Bronchial epithelial cell (primary cell): ENCODE results near the gene GRIK1. TPM values are rescaled to one million over a fixed set of nuclear protein-coding genes. Genes with fewer than 3 reads are reported as not detected.
A peak's percentile ranks its signal among the peaks of the same experiment; 100 is the strongest.
"Not testable (repeated sequence)": the region's sequence is repeated elsewhere in the genome, so short reads cannot be mapped to it uniquely, and the experiment has no call there.

Experiments used
- DNase-seq: peaks from one replicate; pipeline ENCODE4 v3.0.0-alpha.2; 2010; ENCODE audit warnings: low read depth
- FAIRE-seq: peaks from 2 replicates; lab custom pipeline; 2011; peaks lifted over from hg19 to GRCh38; lab: Jason Lieb, UNC
- H3K27me3 ChIP-seq: 2 replicates; pipeline ENCODE4 v1.5.1; 2011; ENCODE audit warnings: low read length; ENCODE audit not compliant: control insufficient read depth, insufficient read depth
- H3K36me3 ChIP-seq: 2 replicates; pipeline ENCODE4 v1.5.1; 2011; ENCODE audit warnings: low read length; ENCODE audit not compliant: control insufficient read depth, insufficient read depth
- H3K4me3 ChIP-seq: 2 replicates; pipeline ENCODE4 v1.5.1; 2011; ENCODE audit warnings: mild to moderate bottlenecking, low read depth, low read length, control low read depth
- CTCF ChIP-seq: IDR thresholded peaks from 2 replicates; pipeline ENCODE4 v1.5.1; 2011; ENCODE audit warnings: mild to moderate bottlenecking, moderate library complexity, low read length, control low read depth, inconsistent platforms; ENCODE audit not compliant: insufficient read depth, severe bottlenecking
- total RNA-seq: library from RNA; depleted of rRNA; stranded (reverse); fragments of >200 nt; gene quantifications from 2 replicates; pipeline ENCODE4 v1.2.1, GENCODE V29; 2014

GRIK1 gene
- total RNA-seq, 1 donor from 2014 or later, result not detected

GRCh38 chr21:29610779-29611360 is 328.9 kb downstream of the GRIK1 start:
- DNase-seq (no peak), FAIRE-seq (no peak)
- no peak for TF ChIP-seq CTCF
- H3K27me3 ChIP-seq, result no peaks in the 10 kb centered on the region
- H3K4me3 ChIP-seq, result no peak overlapping the region
- H3K36me3 ChIP-seq, result no peaks in the 10 kb centered on the region

DNA sequence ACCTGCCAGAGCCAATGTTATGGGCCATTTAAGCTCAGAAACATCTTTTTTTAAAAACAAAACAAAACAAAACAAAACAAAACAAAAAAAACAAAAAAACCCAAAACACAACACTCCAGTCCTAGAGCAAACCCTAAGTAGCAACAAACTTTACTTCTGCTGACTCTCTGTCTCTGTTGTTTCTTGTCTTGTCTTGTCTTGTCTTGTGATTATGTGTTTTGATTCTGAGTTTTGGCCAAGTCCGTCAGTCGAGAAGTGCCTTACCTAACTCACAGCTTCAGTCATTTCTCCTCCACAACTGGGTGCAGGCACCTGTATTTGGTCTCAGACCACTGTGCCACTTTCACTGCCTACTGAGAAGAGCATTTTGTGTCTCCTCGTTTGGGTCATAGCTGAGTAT is 333.2 kb downstream of the GRIK1 start:
- H3K4me3 ChIP-seq, result no peak overlapping the region
- DNase-seq (peak; percentile 40), FAIRE-seq (no peak)
- no peak for TF ChIP-seq CTCF
- no peaks in the 10 kb centered on the region for H3K36me3 ChIP-seq
- H3K27me3 ChIP-seq, result no peaks in the 10 kb centered on the region

- DNase-seq, FAIRE-seq, H3K27me3 ChIP-seq, H3K36me3 ChIP-seq, H3K4me3 ChIP-seq: not testable (repeated sequence)
Measured at GRCh38 chr21:29605219-29605618, 334.6 kb downstream of the GRIK1 start.

- TF ChIP-seq CTCF, result no peak
- Histone ChIP-seq H3K4me3 (no peak overlapping the region), H3K36me3 (no peaks in the 10 kb centered on the region), H3K27me3 (no peaks in the 10 kb centered on the region)
- FAIRE-seq, result no peak
- no peak for DNase-seq
Measured at GRCh38 chr21:29604076-29604475, 335.7 kb downstream of the GRIK1 start.

- no peak for TF ChIP-seq CTCF
- no peak for FAIRE-seq
- DNase-seq, result no peak
- Histone ChIP-seq H3K4me3 (no peak overlapping the region), H3K36me3 (no peaks in the 10 kb centered on the region), H3K27me3 (no peaks in the 10 kb centered on the region)
Measured at GRCh38 chr21:29601047-29601446, 338.7 kb downstream of the GRIK1 start.

GRCh38 chr21:29586696-29587095 is 353.1 kb downstream of the GRIK1 start:
- FAIRE-seq, result no peak
- TF ChIP-seq CTCF, result no peak
- H3K27me3 ChIP-seq, result no peaks in the 10 kb centered on the region

More at GRCh38 chr21:29586696-29587095, 353.1 kb downstream of the GRIK1 start:
- H3K36me3 ChIP-seq, result no peaks in the 10 kb centered on the region
- no peak for DNase-seq
- H3K4me3 ChIP-seq, result no peak overlapping the region
